ENCODE measurements around the gene SOX12. TPM values are rescaled to one million over a fixed set of nuclear protein-coding genes. Genes with fewer than 3 reads are reported as not detected.

The SOX12 gene
- polyA plus RNA-seq (ENCODE audit: insufficient read depth in 1 of 5, insufficient read length in 5 of 5, low replicate concordance in 1 of 5) = 10 to 100 TPM; 23.6 to 46.6 (median 30.8) TPM
- long read RNA-seq, donor 1, full-length matches to known transcripts = 177 of 177 reads
- long read RNA-seq, donor 1, partial matches to known transcripts = 0 of 177 reads
- long read RNA-seq, donor 1, other reads (novel, unspliced or antisense) = 0 of 177 reads
- long read RNA-seq, donor 2, full-length matches to known transcripts = 90 of 90 reads
- long read RNA-seq, donor 2, partial matches to known transcripts = 0 of 90 reads
- long read RNA-seq, donor 2, other reads (novel, unspliced or antisense) = 0 of 90 reads
- long read RNA-seq, donor 3, full-length matches to known transcripts = 124 of 124 reads
- long read RNA-seq, donor 3, partial matches to known transcripts = 0 of 124 reads
- long read RNA-seq, donor 3, other reads (novel, unspliced or antisense) = 0 of 124 reads
- long read RNA-seq, donor 4, full-length matches to known transcripts = 109 of 109 reads
- long read RNA-seq, donor 4, partial matches to known transcripts = 0 of 109 reads
- long read RNA-seq, donor 4, other reads (novel, unspliced or antisense) = 0 of 109 reads
- long read RNA-seq, donor 5, full-length matches to known transcripts = 152 of 152 reads
- long read RNA-seq, donor 5, partial matches to known transcripts = 0 of 152 reads
- long read RNA-seq, donor 5, other reads (novel, unspliced or antisense) = 0 of 152 reads
- long read RNA-seq, donor 6, full-length matches to known transcripts = 147 of 147 reads
- long read RNA-seq, donor 6, partial matches to known transcripts = 0 of 147 reads
- long read RNA-seq, donor 6, other reads (novel, unspliced or antisense) = 0 of 147 reads
- long read RNA-seq, donor 7, full-length matches to known transcripts = 134 of 134 reads
- long read RNA-seq, donor 7, partial matches to known transcripts = 0 of 134 reads
- long read RNA-seq, donor 7, other reads (novel, unspliced or antisense) = 0 of 134 reads
- long read RNA-seq, donor 8, full-length matches to known transcripts = 63 of 63 reads
- long read RNA-seq, donor 8, partial matches to known transcripts = 0 of 63 reads
- long read RNA-seq, donor 8, other reads (novel, unspliced or antisense) = 0 of 63 reads

DNA sequence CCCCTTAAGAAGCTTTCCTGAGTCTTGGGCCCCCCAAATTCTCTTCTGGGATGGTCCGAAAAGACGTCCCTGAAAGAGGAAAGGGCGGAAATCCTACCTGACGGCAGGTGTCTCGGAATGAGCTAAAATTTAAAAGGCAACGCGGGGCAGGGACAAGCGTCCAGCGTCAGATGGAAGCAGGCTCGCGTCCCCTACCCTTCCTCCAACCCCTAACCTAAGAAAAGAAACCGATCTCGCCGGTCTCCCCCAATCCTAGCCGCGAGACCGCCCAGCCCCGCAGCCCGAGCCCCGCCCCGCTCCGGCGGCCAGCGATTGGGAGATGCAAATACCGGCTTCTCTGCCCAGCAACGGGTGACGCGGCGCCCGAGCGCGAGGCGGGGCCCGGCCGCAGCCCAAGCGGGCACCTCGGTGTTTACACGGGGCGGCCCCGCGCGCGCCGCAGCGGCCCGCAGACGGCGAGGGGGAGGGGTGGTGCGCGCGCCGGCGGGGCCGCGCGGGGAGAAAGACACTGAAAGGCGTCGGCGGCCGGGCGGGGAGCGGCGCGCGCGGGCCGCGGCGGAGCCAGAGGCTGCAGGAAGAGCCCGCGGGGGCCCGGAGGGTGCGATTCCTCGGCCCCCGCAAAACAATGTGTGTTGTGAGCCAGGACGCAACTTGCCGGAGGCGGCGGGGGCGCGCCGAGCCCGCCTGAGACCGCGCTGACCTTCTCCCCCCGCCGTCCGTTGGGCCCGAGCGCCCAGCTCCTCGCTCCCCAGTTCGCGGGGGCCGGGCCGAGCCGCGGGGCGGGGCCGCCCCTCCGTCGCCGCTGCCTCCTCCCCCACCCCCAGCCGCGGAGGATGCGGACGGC lies at the start of gene SOX12:
Gene SOX12, plus strand, starts transcription at position 508 of the 844 bp plus-strand sequence. CDS start 373 bp downstream, outside the sequence.
- DNase-seq = peak; percentile 94 to 95

DNA sequence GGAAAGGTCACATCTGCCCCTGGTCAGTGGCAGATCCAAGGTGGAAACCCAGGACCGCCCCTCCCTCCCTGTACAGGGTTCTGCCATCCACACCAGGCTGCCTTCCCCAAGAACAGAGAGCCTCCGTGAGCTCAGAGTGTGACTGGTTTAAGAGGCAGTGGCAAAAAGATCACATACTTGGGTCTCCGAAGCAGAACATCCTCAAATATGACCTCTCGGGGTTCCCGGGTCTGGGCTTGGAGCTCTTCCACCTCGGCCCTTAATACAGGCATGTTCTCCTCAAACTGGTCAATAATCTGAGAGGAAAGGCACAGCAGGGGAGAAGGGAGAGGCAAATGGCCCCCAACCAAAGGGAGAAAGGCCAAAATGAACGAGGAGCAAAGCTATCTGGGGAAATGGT lies 49.6 kb upstream of the SOX12 start:
- no peak for DNase-seq

DNA sequence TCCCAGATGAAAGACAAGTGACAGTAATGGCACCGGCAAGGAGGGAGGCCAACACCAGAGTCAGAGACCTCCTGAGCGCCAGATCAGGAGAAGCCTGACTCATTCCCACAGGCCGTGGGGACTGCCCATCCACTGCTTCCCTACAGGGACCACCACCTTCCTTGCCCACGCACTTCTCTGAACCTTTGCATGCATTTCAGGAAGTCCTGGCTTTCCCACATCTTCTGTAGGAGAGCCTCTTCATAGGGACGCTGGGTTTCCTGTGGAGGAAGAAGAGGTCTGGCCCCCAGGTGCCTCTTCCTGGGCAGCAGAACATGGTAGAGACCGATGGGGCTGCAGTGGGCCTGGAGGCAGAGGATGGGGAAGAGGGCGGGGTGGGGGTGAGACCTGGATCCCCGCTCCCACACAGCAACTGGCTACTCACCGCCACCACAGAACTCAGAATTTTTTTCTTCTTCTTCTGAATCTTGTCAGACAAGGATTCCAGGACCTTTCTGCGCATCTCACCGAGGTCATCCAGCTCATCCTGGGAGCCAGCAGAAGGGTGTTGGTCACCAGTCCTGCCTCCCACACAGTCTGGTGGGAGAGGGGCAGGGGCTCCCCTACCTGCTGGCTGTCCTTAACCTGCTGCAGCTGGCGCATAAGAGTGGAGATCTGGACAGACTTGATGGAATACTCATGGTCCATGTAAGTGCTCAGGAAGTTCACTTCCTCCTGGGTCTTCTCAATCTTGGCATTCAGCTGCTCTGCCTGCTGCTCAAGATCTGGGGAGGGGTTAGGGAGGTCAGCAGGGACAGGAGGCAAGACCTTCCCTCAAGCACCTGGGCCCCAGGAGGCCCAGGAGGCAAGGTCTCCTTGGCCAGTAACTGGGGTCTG lies 48.5 kb upstream of the SOX12 start:
- DNase-seq = no peak

DNA sequence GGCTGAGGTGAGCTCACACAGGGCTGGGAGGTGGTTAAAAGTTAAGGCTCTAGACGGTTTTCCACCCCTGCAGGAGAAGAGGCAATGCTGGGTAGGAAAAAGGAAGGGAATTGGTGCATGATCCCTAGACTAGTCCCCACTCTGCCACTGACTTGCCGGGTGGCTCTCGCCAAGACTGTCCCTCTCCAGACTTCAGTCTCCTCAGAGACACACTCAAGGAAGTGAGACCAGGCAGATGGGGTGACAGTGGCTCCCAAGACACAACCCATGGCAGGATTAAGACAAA lies 47.9 kb upstream of the SOX12 start:
- DNase-seq = no peak

DNA sequence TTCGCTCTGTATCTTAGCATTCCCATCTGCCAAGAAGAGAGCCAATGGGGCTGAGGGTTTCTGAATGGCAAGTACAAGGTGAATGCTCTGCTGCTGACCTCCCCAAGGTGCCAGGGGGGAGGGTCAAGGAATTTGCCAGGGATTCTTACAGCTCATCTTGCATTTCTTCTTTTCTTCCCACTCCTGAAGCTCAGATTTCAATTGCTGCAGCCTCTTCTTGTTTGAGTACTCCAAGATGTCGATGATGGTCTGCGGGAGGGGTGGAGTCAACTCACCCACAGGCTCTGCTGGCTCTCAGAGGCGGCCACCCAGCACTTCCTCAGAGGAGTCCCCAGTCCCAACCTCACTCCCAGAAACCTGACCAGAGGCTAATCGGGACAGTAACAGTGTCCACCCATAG lies 47.2 kb upstream of the SOX12 start:
- no peak for DNase-seq

DNA sequence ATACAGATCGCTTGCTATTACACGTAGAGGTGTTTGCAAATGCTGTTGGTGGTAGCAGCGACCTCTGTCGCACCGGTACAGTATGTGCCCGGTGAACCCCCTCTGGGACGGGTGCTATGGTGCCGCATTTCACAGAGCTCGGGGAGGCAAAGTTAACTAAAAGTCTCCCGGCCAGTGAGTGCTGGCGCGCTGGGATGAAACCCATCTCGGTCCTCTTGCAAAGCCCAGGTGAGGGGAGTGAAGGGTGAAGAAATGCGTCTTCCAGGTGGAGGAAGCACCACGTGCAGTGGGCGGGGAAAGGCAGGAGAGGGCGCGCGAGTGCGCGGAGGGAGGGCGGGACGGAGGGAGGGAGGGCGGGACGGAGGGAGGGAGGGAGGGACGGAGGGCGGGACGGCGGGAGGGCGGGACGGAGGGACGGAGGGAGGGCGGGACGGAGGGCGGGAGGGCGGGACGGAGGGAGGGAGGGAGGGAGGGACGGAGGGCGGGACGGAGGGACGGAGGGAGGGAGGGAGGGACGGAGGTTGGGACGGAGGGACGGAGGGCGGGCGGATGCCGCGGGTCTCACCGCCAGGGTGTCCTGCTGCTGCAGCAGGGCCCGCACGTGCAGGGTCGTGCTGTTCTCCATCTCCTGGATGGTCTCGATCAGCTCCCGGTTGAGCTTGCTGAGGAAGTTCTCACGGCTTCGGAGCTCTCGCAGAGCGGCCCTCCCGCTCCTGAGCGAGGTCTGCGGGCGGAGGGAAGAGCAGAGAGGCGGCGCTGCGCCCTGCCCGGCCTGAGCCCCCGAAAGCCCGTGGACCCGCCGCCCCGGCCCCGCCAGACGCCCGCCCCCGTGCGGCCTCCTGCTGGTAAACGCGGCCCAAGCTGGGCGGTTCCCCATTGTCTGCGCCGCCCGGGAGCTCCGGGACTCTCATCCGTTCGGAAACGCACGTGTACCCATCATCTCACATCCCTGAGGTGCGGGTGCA lies 46.5 kb upstream of the SOX12 start:
- DNase-seq = no peak

DNA sequence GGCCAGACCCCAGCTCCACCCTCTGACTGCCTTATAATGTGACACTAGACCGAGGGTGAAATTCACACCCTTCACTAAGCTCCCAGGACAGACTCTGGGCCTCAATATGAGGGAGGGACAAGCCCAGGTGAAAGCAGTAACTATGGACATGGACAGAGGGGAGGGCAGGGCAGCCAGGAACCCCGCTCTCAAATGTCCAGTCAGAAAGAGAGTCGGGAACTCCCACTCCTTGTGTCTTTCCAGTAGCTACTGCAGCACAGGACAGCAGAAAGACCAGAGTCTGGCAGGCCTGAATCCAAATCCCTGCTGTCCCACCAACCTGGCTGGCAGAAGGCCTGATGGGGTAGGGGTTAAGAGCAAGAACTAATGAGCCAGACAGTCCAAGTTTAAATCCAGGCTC lies 41.2 kb upstream of the SOX12 start:
- no peak for DNase-seq

DNA sequence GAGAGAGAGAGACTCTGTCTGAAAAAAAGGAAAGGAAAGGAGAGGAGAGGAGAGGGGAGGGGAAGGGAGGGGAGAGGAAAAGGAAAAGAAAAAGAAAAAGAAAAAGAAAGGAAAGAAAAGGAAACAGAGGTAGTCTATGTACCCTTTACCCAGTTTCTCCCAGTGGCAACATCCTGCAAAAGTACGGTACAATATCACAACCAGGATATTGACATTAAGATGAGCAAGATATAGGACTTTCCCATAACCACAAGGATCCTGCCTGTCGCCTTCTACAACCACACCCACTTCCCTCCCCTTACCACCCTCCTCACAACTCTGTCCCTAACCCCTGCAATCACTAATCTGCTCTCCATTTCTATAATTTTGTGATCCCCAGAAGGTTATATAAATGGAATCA lies 38.8 kb upstream of the SOX12 start:
- no peak for DNase-seq

DNA sequence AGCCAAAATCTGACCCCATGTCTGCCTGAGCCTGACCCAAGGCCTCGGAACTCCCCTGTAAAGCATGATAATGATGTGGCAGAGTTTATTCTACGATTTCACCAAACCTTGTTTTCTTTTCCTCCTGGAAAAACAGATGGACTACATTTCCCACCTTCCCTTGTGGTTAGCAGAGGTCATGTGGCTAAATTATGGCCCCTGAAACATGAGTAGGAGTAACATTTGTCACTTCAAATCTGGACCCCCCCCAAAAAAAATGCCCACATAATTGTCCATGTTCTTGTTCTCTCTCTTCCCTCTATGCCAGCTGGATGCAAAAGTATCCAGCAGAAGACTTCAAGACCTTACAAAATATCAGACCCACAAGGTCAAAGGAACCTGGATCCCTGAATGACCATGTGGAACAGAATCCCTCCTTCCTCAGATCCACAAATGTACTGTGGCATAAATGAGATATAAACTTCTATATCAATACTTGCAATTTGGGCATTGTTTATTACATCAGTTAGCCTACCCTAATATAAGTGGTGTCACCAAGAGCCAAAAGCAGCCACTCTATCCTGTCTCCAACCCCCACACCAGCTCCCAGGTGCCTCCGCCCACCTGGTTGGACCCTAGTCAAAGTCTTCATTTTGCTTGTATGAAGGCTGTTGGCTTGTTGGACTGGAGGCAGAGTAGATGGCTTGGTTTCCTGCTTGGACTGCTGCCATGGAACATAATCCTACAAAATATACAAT lies 36.2 kb upstream of the SOX12 start:
- DNase-seq = no peak

DNA sequence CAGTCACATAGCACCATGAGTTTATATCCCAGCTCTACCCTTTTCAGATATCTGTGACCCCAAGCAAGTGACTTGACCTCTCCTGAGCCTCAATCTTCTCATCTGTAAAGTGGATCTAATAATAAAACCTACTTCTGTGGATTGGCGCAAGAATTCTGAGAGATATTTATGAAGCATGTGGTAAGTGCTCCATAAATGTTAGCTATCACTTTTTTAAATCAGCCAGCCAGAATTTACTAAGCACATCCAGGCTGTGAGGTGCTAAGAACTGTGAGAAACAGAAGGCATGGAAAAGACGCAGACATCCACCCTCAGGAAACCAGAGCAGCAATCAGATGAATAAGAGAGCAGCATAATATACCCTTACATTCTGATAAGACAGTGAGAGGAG lies 35.7 kb upstream of the SOX12 start:
- no peak for DNase-seq

DNA sequence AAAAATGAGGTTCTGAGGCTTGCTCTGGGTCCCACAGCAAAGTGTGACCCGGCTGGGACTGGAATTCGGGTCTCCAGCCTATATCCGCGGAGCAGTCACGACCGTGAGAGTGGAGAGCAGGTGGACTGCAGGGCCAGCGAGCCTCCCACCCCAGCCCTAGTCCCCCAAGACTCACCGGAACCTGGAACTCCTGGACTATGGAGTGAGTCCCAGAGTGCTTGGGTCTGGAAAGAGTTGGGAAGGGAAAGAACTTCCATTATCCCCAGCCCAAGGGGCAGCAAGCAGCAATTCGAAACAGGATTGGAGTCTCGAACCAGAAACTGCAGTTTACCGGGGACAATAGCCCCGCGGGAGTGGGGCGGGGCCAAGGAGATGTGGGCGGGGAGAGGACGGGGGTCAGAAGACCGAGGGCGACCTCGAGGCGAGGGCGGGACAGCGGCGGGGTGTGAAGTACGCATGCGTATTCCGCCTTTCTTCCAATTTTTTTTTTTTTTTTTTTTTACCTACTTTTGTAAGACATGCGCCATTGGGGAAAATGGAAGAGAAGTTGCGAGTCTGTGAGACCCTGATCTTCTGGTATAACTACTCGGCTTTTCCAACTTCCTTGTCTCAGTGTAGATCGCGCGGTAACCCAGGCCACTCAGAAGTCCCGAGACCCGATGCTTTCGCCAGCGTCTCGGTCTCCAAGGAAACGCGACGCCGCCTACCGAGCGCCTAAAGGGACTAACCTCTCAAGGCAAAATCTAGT lies 35.1 kb upstream of the SOX12 start, which contains the start of gene C20orf96:
Gene C20orf96, minus strand, starts transcription at position 667 of the 748 bp plus-strand sequence. Its CDS starts 140 bp downstream, at position 527.
- DNase-seq = peak; percentile 91 to 95

DNA sequence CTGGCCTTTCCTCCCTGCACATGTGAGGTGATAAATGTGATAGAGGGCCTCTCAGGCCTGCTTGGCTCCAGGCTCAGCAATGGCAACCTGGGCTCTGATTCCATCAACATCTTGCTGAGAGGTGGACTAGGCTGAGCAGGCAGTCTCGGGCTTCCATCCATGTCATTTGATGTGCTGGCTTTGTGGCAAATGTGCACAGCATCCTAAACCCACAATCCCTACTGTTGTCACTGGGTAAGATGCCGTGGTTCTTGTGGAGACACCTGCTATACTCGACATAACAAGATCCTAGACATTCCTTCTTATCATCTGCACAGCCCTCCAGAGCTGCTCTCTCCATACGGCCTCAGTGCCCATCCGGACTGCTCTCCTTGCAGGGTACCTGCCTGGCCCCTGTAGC lies 30.8 kb upstream of the SOX12 start:
- no peak for DNase-seq

DNA sequence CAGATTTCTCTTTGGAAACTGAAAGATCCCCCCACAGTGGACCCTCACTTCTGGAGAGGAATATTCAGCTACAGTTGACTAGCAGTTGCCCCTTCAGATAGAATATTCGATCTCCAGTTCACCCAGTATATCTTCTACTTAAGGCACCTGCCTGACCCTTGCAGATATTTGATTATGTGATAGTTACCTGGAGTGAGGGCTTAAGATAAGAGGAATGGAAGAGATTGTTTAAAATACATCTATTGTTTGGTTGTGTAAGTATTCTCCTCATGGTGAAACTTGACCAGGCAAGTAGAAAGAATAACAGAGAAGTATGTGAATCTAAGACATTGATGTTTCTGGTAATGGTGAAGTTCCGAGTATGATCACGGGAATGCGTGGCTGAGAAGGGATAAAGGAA lies 29.5 kb upstream of the SOX12 start:
- no peak for DNase-seq

DNA sequence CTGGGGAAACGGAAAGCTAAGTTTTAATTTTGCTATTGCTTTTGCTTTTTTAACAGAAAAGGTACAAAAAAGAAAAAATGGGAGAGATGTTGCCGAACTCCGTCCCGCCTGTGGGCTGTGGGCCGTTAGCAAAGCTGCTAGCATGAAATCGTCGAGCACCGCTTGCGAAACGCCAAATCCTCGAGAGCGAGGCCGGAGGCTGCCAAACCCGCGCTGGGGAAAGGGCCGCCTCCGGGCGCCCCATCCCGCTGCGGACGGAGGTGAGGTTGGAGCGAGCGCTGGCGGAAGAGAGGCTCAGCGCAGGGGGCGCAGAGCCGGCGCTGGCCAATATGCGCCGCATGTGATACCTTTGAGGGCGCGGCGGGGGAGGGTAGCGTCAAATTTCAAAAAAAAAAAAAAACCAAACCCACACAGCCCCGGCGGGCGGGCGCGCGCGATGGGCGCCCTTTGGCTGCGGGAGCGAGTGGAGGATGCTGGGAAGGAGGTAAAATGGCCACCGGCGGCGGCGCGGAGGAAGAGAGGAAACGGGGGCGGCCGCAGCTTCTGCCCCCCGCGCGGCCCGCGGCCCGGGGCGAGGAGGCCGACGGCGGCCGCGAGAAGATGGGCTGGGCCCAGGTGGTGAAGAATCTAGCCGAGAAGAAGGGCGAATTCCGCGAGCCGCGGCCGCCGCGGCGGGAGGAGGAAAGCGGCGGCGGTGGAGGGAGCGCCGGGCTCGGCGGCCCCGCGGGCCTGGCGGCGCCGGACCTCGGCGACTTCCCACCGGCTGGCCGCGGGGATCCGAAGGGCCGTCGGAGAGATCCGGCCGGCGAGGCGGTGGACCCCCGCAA lies 28.0 kb upstream of the SOX12 start, which contains the start of gene ZCCHC3:
Gene ZCCHC3, plus strand, starts transcription at position 473 of the 827 bp plus-strand sequence. Its CDS starts 17 bp downstream, at position 490.
- DNase-seq = peak; percentile 97

DNA sequence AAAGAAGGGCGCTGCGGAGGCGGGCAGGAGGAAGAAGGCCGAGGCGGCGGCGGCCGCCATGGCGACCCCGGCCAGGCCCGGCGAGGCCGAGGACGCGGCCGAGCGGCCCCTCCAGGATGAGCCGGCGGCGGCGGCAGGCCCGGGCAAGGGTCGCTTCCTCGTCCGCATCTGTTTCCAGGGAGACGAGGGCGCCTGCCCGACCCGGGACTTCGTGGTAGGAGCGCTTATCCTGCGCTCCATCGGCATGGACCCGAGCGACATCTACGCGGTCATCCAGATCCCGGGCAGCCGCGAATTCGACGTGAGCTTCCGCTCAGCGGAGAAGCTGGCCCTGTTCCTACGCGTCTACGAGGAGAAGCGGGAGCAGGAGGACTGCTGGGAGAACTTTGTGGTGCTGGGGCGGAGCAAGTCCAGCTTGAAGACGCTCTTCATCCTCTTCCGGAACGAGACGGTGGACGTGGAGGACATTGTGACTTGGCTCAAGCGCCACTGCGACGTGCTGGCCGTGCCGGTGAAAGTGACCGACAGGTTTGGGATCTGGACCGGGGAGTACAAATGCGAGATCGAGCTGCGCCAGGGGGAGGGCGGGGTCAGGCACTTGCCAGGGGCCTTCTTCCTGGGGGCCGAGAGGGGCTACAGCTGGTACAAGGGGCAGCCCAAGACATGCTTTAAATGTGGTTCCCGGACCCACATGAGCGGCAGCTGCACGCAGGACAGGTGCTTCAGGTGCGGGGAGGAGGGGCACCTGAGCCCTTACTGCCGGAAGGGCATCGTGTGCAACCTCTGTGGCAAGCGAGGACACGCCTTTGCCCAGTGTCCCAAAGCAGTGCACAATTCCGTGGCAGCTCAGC lies 27.2 kb upstream of the SOX12 start:
- peak in 1 of 2 donors; percentile 62 for DNase-seq

Measured in right lung (tissue), 10 donors.